ENCODE data around the gene HMG20B.
"Not testable (repeated sequence)": the region's sequence is repeated elsewhere in the genome, so short reads cannot be mapped to it uniquely, and the experiment has no call there.

Gene HMG20B

DNA sequence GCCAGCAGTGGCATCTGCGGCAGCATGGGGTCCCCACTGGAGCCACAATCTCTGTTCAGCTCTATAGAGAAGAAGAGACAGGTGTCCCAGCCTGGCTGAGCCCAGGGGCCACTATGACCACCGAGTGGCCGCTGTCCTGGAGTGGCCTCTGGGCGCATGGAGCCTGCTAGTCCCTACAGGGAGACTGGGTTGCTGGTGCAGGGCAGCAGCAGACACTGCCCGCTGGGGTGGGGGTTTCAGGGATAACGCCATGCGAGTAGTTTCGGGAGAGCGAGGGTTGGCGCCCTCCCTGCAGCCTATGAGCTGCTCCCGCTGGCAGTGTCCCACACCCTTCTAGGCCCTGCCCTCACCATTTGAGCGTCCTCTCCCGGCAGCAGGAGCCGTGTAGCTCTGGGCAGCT, 44.7 kb upstream of the HMG20B start:
- no peak for DNase-seq (ENCODE audit: low read depth)
- H3K4me3 ChIP-seq (ENCODE audit: control insufficient read depth, low read depth, low read length), result no peak overlapping the region
- TF ChIP-seq, protein P1, sequence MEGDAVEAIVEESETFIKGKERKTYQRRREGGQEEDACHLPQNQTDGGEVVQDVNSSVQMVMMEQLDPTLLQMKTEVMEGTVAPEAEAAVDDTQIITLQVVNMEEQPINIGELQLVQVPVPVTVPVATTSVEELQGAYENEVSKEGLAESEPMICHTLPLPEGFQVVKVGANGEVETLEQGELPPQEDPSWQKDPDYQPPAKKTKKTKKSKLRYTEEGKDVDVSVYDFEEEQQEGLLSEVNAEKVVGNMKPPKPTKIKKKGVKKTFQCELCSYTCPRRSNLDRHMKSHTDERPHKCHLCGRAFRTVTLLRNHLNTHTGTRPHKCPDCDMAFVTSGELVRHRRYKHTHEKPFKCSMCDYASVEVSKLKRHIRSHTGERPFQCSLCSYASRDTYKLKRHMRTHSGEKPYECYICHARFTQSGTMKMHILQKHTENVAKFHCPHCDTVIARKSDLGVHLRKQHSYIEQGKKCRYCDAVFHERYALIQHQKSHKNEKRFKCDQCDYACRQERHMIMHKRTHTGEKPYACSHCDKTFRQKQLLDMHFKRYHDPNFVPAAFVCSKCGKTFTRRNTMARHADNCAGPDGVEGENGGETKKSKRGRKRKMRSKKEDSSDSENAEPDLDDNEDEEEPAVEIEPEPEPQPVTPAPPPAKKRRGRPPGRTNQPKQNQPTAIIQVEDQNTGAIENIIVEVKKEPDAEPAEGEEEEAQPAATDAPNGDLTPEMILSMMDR (conservative IDR thresholded peaks at IDR 0.05; ENCODE audit: control insufficient read depth, insufficient read depth, low read depth, low read length), result no peak

- H3K4me3 ChIP-seq (ENCODE audit: control insufficient read depth, low read depth, low read length), result no peak overlapping the region
- TF ChIP-seq, protein P1 (conservative IDR thresholded peaks at IDR 0.05; ENCODE audit: control insufficient read depth, insufficient read depth, low read depth, low read length), result no peak
Measured at GRCh38 chr19:3528539-3529211, 44.1 kb upstream of the HMG20B start.

DNA sequence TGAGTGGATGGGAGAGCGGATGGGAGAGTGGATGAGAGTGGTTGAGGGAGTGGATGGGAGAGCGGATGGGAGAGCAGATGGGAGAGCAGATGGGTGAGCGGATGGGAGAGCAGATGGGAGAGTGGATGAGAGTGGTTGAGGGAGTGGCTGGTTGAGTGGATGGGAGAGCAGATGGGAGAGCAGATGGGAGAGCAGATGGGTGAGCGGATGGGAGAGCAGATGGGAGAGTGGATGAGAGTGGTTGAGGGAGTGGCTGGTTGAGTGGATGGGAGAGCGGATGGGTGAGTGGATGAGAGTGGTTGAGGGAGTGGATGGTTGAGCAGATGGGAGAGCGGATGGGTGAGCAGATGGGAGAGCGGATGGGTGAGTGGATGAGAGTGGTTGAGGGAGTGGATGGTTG, 43.4 kb upstream of the HMG20B start:
- H3K4me3 ChIP-seq (ENCODE audit: control insufficient read depth, low read depth, low read length); DNase-seq (ENCODE audit: low read depth): not testable (repeated sequence)

More at GRCh38 chr19:3528539-3529211, 44.1 kb upstream of the HMG20B start:
- no peak for DNase-seq (ENCODE audit: low read depth)

DNA sequence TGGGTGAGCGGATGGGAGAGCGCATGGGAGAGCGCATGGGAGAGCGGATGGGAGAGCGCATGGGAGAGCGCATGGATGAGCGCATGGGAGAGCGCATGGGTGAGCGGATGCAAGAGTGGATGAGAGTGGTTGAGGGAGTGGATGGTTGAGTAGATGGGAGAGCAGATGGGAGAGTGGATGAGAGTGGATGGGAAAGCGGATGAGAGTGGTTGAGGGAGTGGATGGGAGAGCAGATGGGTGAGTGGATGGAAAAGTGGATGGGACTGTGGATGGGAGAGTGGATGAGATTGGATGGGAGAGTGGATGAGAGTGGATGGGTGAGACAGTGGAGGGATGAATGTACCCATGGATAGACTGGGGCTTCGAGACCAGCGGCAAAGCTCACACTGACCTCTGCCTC, 42.4 kb upstream of the HMG20B start:
- TF ChIP-seq, protein P1 (conservative IDR thresholded peaks at IDR 0.05; ENCODE audit: control insufficient read depth, insufficient read depth, low read depth, low read length), result no peak
- no peak overlapping the region for H3K4me3 ChIP-seq (ENCODE audit: control insufficient read depth, low read depth, low read length)
- DNase-seq (ENCODE audit: low read depth), result no peak

- no peak for DNase-seq (ENCODE audit: low read depth)
- TF ChIP-seq, protein P1 (conservative IDR thresholded peaks at IDR 0.05; ENCODE audit: control insufficient read depth, insufficient read depth, low read depth, low read length), result no peak
- no peak overlapping the region for H3K4me3 ChIP-seq (ENCODE audit: control insufficient read depth, low read depth, low read length)
Measured at GRCh38 chr19:3531716-3532115, 41.0 kb upstream of the HMG20B start.

DNA sequence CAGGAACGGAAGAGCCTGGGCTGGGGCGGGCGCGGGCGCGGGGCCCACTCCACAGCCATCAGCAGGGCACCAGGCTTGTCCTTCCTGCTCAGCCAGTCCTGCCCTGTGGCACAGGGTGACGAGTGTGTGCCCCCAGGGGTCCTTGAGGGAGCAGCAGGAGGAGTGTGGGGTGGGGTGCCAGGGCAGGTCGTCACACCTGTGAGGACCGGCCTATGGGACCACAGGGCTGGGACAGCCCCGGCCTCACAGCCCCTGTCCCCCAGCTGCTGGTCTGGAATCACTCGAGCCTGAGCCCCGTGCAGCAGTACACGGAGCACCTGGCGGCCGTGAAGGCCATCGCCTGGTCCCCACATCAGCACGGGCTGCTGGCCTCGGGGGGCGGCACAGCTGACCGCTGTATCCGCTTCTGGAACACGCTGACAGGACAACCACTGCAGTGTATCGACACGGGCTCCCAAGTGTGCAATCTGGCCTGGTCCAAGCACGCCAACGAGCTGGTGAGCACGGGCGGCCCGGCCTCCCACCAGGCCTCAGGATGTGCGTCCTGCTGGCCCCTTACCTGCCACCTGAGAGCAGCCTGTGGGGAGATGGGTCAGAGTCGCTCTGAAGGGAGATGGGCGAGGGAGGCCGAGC, 40.5 kb upstream of the HMG20B start:
- TF ChIP-seq, protein P1 (conservative IDR thresholded peaks at IDR 0.05; ENCODE audit: control insufficient read depth, insufficient read depth, low read depth, low read length), result no peak
- no peak for DNase-seq (ENCODE audit: low read depth)
- H3K4me3 ChIP-seq (ENCODE audit: control insufficient read depth, low read depth, low read length), result no peak overlapping the region

GRCh38 chr19:3533033-3533432, 39.7 kb upstream of the HMG20B start:
- TF ChIP-seq, protein P1 (conservative IDR thresholded peaks at IDR 0.05; ENCODE audit: control insufficient read depth, insufficient read depth, low read depth, low read length), result no peak
- no peak for DNase-seq (ENCODE audit: low read depth)
- no peak overlapping the region for H3K4me3 ChIP-seq (ENCODE audit: control insufficient read depth, low read depth, low read length)

All from fibroblast of mammary gland (primary cell).